ACHN (cell line): ENCODE measurements around the gene ETS1.

ENCODE experiments used
- DNase-seq: peaks from one replicate; pipeline ENCODE4 v3.0.0-alpha.2; 2015
- in situ Hi-C: cut with HindIII; loops from 2 replicates; pipeline ENCODE4 v1.10.0; 2017; ENCODE audit warnings: low sequenced_read_pairs, low pct_ligation_motif_present, low pct_unique_long_range_greater_than_20kb

The ETS1 gene

GRCh38 chr11:128552783-128553661, 34.3 kb downstream of the ETS1 start:
- in situ Hi-C loops: no loop called here
- DNase-seq: peak; percentile 12

GRCh38 chr11:128551611-128552335, 35.6 kb downstream of the ETS1 start:
- in situ Hi-C loops: no loop called here
- no peak for DNase-seq

GRCh38 chr11:128551058-128551457, 36.3 kb downstream of the ETS1 start:
- in situ Hi-C loops: no loop called here
- no peak for DNase-seq

- DNase-seq: no peak
- in situ Hi-C loops: no loop called here
Measured at GRCh38 chr11:128550261-128550821, 37.0 kb downstream of the ETS1 start.

GRCh38 chr11:128549256-128549944, 38.0 kb downstream of the ETS1 start:
- DNase-seq: no peak
- in situ Hi-C loops: no loop called here

- no peak for DNase-seq
- in situ Hi-C loops: no loop called here
Measured at GRCh38 chr11:128548649-128549255, 38.6 kb downstream of the ETS1 start.

GRCh38 chr11:128547946-128548648, 39.3 kb downstream of the ETS1 start:
- in situ Hi-C loops: no loop called here
- no peak for DNase-seq

- DNase-seq: no peak
- in situ Hi-C loops: no loop called here
Measured at GRCh38 chr11:128546916-128547315, 40.4 kb downstream of the ETS1 start.

- in situ Hi-C loops: no loop called here
- no peak for DNase-seq
Measured at GRCh38 chr11:128544471-128545051, 42.8 kb downstream of the ETS1 start.

GRCh38 chr11:128540469-128540868, 46.9 kb downstream of the ETS1 start:
- DNase-seq: no peak
- in situ Hi-C loops: no loop called here

GRCh38 chr11:128536506-128536905, 50.9 kb downstream of the ETS1 start:
- in situ Hi-C loops: no loop called here
- no peak for DNase-seq

- in situ Hi-C loops: no loop called here
- DNase-seq: no peak
Measured at GRCh38 chr11:128535468-128536457, 51.6 kb downstream of the ETS1 start.

- in situ Hi-C loops: no loop called here
- DNase-seq: no peak
Measured at GRCh38 chr11:128533472-128533871, 53.9 kb downstream of the ETS1 start.

GRCh38 chr11:128532572-128533091, 54.7 kb downstream of the ETS1 start:
- in situ Hi-C loops: no loop called here
- no peak for DNase-seq

GRCh38 chr11:128532016-128532571, 55.3 kb downstream of the ETS1 start:
- in situ Hi-C loops: no loop called here
- DNase-seq: no peak

GRCh38 chr11:128531588-128531987, 55.8 kb downstream of the ETS1 start:
- DNase-seq: no peak
- in situ Hi-C loops: no loop called here
